ENCODE results near the gene TACR2.

GRCh38 chr10:69460576-69461242 lies 44.0 kb upstream of the TACR2 start:
- no peak for TF ChIP-seq POLR2A (IDR thresholded peaks at IDR 0.05; ENCODE audit: low read depth, low read length)
- no peak for TF ChIP-seq POLR2AphosphoS5 (IDR thresholded peaks at IDR 0.05; ENCODE audit: insufficient read depth, low read depth, low read length)
- TF ChIP-seq CTCF (IDR thresholded peaks at IDR 0.05; ENCODE audit: extremely low read depth in 1 of 2, insufficient read depth in 1 of 2, low read depth in 1 of 2, low read length in 2 of 2), result no peak
- no peak for TF ChIP-seq FOS (IDR thresholded peaks at IDR 0.05; ENCODE audit: borderline replicate concordance, insufficient read depth, low read length)
- TF ChIP-seq EZH2 (IDR thresholded peaks at IDR 0.05; ENCODE audit: borderline replicate concordance, low read depth, low read length, severe bottlenecking), result no peak

Data from endothelial cell of umbilical vein (primary cell).